SU-DHL-6 (cell line): ENCODE results near the gene PRR22.

Source experiments
- H2AFZ ChIP-seq: fragments of 200-600 bp; sonication (generic); 2 replicates; pipeline ENCODE4 v1.6.1; 2014; ENCODE audit warnings: low read depth, mild to moderate bottlenecking, moderate library complexity, mixed read lengths, antibody characterized with exemption, low read length; ENCODE audit not compliant: severe bottlenecking
- H3F3A ChIP-seq: fragments of 200-600 bp; shearing (Covaris generic); 2 replicates; pipeline ENCODE4 v1.6.0; 2016; ENCODE audit warnings: antibody characterized with exemption, mild to moderate bottlenecking; ENCODE audit not compliant: insufficient read depth
- H3K27ac ChIP-seq: fragments of 200-600 bp; sonication (generic); 2 replicates; pipeline ENCODE4 v1.5.1; 2016; ENCODE audit warnings: low read depth, mild to moderate bottlenecking, low read length, moderate library complexity, mixed read lengths
- H3K27me3 ChIP-seq: fragments of 200-600 bp; sonication (generic), shearing (Covaris generic); 2 replicates; pipeline ENCODE4 v1.6.0; 2014; ENCODE audit warnings: mild to moderate bottlenecking, low read length
- H3K36me3 ChIP-seq: fragments of 200-600 bp; sonication (generic); 2 replicates; pipeline ENCODE4 v1.6.1; 2014; ENCODE audit warnings: mild to moderate bottlenecking, low read length, mixed read lengths
- H3K4me2 ChIP-seq: fragments of 300-600, 200-600 bp; shearing (Covaris generic), sonication (generic); 2 replicates; pipeline ENCODE4 v1.6.0; 2014; ENCODE audit warnings: low read length, low read depth, mild to moderate bottlenecking; ENCODE audit not compliant: poor library complexity, severe bottlenecking
- H3K4me3 ChIP-seq: fragments of 200-600 bp; sonication (generic); 2 replicates; pipeline ENCODE4 v1.5.1; 2014; ENCODE audit warnings: antibody characterized with exemption, low read length, mild to moderate bottlenecking, mixed read lengths; ENCODE audit not compliant: insufficient read depth, poor library complexity, severe bottlenecking
- H3K79me2 ChIP-seq: fragments of 200-600 bp; sonication (generic); 2 replicates; pipeline ENCODE4 v1.6.1; 2014; ENCODE audit warnings: mild to moderate bottlenecking, low read length, moderate library complexity; ENCODE audit not compliant: insufficient read depth
- H3K9ac ChIP-seq: fragments of 200-600 bp; sonication (generic); 2 replicates; pipeline ENCODE4 v1.7.0; 2014; ENCODE audit warnings: mild to moderate bottlenecking, low read length
- H3K9me2 ChIP-seq: fragments of 200-600 bp; sonication (generic); replicated peaks from 2 replicates; pipeline ENCODE4 v1.6.1; 2014; ENCODE audit warnings: low read length; ENCODE audit not compliant: insufficient read depth
- H3K9me3 ChIP-seq: fragments of 200-600 bp; sonication (generic); 2 replicates; pipeline ENCODE4 v1.6.1; 2014; ENCODE audit warnings: low read length, mixed read lengths; ENCODE audit not compliant: insufficient read depth
- H4K20me1 ChIP-seq: fragments of 200-600 bp; sonication (generic); 2 replicates; pipeline ENCODE4 v1.6.1; 2014; ENCODE audit warnings: low read depth, mild to moderate bottlenecking, antibody characterized with exemption, low read length, moderate library complexity, mixed read lengths
- EZH2phosphoT487 ChIP-seq: fragments of 200-600 bp; sonication (generic), shearing (Covaris generic); conservative IDR thresholded peaks from 2 replicates; pipeline ENCODE4 v1.6.1; 2018; ENCODE audit warnings: mild to moderate bottlenecking, antibody characterized with exemption, low read length, moderate library complexity, mixed read lengths
- TF ChIP-seq, protein P1 (sequence below): fragments of 200-600 bp; sonication (generic); IDR thresholded peaks from one replicate; pipeline ENCODE4 v1.5.1; 2017; ENCODE audit warnings: antibody characterized with exemption, mild to moderate bottlenecking, low read length, moderate library complexity; ENCODE audit not compliant: insufficient read depth, poor library complexity, severe bottlenecking

The PRR22 gene

DNA sequence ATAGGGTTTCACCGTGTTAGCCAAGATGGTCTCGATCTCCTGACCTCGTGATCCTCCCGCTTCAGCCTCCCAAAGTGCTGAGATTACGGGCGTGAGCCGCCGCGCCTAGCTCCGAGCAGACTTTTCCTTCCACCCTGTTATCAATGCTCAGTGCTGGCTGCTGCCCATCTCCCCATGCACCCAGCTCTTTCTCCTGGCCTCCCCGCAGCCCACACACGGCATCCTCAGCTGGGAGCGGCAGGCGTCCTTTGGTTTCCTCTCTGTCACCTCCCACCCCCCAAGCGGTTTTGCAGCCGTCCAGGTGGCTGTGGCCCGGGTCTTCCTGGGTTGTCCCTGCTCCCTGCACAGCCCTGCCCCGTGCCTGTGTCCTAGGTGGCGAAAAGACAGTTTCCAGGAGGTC is 12.1 kb downstream of the PRR22 start:
- no peak overlapping the region for H2AFZ ChIP-seq
- no peaks in the 10 kb centered on the region for H3K36me3 ChIP-seq
- TF ChIP-seq EZH2phosphoT487 = no peak
- TF ChIP-seq, protein P1, sequence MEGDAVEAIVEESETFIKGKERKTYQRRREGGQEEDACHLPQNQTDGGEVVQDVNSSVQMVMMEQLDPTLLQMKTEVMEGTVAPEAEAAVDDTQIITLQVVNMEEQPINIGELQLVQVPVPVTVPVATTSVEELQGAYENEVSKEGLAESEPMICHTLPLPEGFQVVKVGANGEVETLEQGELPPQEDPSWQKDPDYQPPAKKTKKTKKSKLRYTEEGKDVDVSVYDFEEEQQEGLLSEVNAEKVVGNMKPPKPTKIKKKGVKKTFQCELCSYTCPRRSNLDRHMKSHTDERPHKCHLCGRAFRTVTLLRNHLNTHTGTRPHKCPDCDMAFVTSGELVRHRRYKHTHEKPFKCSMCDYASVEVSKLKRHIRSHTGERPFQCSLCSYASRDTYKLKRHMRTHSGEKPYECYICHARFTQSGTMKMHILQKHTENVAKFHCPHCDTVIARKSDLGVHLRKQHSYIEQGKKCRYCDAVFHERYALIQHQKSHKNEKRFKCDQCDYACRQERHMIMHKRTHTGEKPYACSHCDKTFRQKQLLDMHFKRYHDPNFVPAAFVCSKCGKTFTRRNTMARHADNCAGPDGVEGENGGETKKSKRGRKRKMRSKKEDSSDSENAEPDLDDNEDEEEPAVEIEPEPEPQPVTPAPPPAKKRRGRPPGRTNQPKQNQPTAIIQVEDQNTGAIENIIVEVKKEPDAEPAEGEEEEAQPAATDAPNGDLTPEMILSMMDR = no peak
- H3K79me2 ChIP-seq = no peaks in the 10 kb centered on the region
- H3K4me2 ChIP-seq = no peak overlapping the region
- no peak overlapping the region for H3K27ac ChIP-seq
- H3F3A ChIP-seq = no peaks in the 10 kb centered on the region
- no peaks in the 10 kb centered on the region for H4K20me1 ChIP-seq
- no peaks in the 10 kb centered on the region for H3K27me3 ChIP-seq
- no peak overlapping the region for H3K4me3 ChIP-seq
- no peak overlapping the region for H3K9ac ChIP-seq
- no peaks in the 10 kb centered on the region for H3K9me2 ChIP-seq
- no peaks in the 10 kb centered on the region for H3K9me3 ChIP-seq

DNA sequence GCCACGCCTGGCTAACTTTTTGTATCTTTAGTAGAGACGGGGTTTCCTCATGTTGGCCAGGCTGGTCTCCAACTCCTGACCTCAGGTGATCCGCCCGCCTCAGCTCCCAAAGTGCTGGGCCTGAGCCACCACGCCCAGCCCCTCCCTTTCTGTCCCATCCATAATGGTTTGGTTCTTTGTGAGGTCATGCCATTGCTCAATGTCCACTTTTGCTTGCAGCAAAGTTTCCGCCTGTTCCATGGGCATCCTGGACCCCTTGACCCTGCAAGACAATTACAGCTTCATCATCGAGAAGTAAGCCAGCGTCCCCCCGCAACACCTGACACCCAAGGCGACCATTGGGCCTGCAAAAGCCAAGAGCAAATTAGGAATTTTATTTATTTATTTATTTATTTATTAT is 16.6 kb downstream of the PRR22 start:
- Histone ChIP-seq H3K9me2 (no peaks in the 10 kb centered on the region), H3K27ac (no peak overlapping the region), H3K79me2 (no peaks in the 10 kb centered on the region), H4K20me1 (no peaks in the 10 kb centered on the region), H3K4me3 (no peak overlapping the region), H3K4me2 (no peak overlapping the region), H3F3A (no peaks in the 10 kb centered on the region), H3K9me3 (no peaks in the 10 kb centered on the region), H3K36me3 (no peaks in the 10 kb centered on the region), H3K9ac (no peak overlapping the region), H2AFZ (no peak overlapping the region), H3K27me3 (no peaks in the 10 kb centered on the region)
- TF ChIP-seq EZH2phosphoT487 = no peak
- TF ChIP-seq, protein P1 = no peak

DNA sequence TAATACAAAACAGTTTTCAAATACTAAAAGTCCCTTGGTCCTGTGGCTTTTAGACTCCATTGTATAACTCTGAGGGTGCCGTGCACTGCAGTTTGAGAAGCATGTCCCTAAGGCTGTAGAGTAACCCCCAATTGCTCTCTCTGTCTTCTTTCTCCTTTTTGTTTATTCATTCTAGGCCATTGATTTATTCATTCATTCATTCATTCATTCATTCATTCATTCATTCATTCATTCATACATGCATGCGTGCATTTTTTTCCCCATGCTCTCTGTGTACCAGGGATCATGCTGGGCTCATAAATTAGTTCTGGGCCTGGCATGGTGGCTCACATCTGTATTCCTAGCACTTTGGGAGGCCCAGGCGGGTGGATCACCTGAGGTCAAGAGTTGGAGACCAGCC is 19.3 kb downstream of the PRR22 start:
- no peaks in the 10 kb centered on the region for H3K27me3 ChIP-seq
- no peaks in the 10 kb centered on the region for H3K79me2 ChIP-seq
- no peak overlapping the region for H3K27ac ChIP-seq
- H3K9me3 ChIP-seq = no peaks in the 10 kb centered on the region
- H4K20me1 ChIP-seq = no peaks in the 10 kb centered on the region
- no peaks in the 10 kb centered on the region for H3F3A ChIP-seq
- H2AFZ ChIP-seq = no peak overlapping the region
- no peaks in the 10 kb centered on the region for H3K9me2 ChIP-seq
- TF ChIP-seq, protein P1 = no peak
- TF ChIP-seq EZH2phosphoT487 = no peak
- no peaks in the 10 kb centered on the region for H3K36me3 ChIP-seq
- H3K4me2 ChIP-seq = no peak overlapping the region
- H3K9ac ChIP-seq = no peak overlapping the region
- no peak overlapping the region for H3K4me3 ChIP-seq
